GM23248 (cell line): ENCODE measurements around the gene TNFRSF18. TPM values are rescaled to one million over a fixed set of nuclear protein-coding genes. Genes with fewer than 3 reads are reported as not detected.

Source experiments
- DNase-seq: peaks from one replicate; pipeline ENCODE4 v3.0.0-alpha.2; 2015
- H2AFZ ChIP-seq: fragments of 200-600 bp; sonication (generic); 2 replicates; pipeline ENCODE4 v1.6.1; 2016; ENCODE audit warnings: antibody characterized with exemption
- H3F3A ChIP-seq: fragments of 200-600 bp; sonication (generic); 2 replicates; pipeline ENCODE4 v1.6.1; 2016; ENCODE audit warnings: mild to moderate bottlenecking, antibody characterized with exemption, mixed run types; ENCODE audit not compliant: insufficient read depth
- H3K27ac ChIP-seq: fragments of 200-600 bp; sonication (generic); 2 replicates; pipeline ENCODE4 v1.5.1; 2016; ENCODE audit warnings: mild to moderate bottlenecking
- H3K27me3 ChIP-seq: fragments of 200-600 bp; sonication (generic); replicated peaks from 2 replicates; pipeline ENCODE4 v1.6.1; 2016; ENCODE audit warnings: mild to moderate bottlenecking; ENCODE audit not compliant: insufficient read depth
- H3K36me3 ChIP-seq: fragments of 200-600 bp; sonication (generic); 2 replicates; pipeline ENCODE4 v1.6.1; 2016; ENCODE audit warnings: low read depth, mild to moderate bottlenecking
- H3K4me1 ChIP-seq: fragments of 200-600 bp; sonication (generic); 2 replicates; pipeline ENCODE4 v1.6.1; 2016; ENCODE audit warnings: mild to moderate bottlenecking; ENCODE audit not compliant: insufficient read depth
- H3K4me2 ChIP-seq: fragments of 200-600 bp; sonication (generic); one replicate; pipeline ENCODE4 v1.6.1; 2016; ENCODE audit warnings: mild to moderate bottlenecking; ENCODE audit not compliant: unreplicated experiment
- H3K4me3 ChIP-seq: fragments of 200-600 bp; sonication (generic); 2 replicates; pipeline ENCODE4 v1.5.1; 2016; ENCODE audit warnings: mild to moderate bottlenecking
- H3K79me2 ChIP-seq: fragments of 200-600 bp; sonication (generic); 2 replicates; pipeline ENCODE4 v1.6.1; 2016; ENCODE audit warnings: mild to moderate bottlenecking; ENCODE audit not compliant: insufficient read depth
- H3K9ac ChIP-seq: fragments of 200-600 bp; sonication (generic); 2 replicates; pipeline ENCODE4 v1.6.1; 2016; ENCODE audit warnings: mild to moderate bottlenecking
- H3K9me2 ChIP-seq: fragments of 200-600 bp; sonication (generic); 2 replicates; pipeline ENCODE4 v1.6.1; 2016; ENCODE audit warnings: mixed run types, mild to moderate bottlenecking, moderate library complexity; ENCODE audit not compliant: insufficient read depth
- H3K9me3 ChIP-seq: fragments of 200-600 bp; sonication (generic); one replicate; pipeline ENCODE4 v1.6.1; 2017; ENCODE audit warnings: low read depth
- H4K20me1 ChIP-seq: fragments of 200-600 bp; sonication (generic); 2 replicates; pipeline ENCODE4 v1.6.0; 2016; ENCODE audit not compliant: insufficient read depth
- EZH2 ChIP-seq: fragments of 200-600 bp; sonication (generic); IDR thresholded peaks from 2 replicates; pipeline ENCODE4 v1.6.1; 2018; ENCODE audit warnings: antibody characterized with exemption, mild to moderate bottlenecking; ENCODE audit not compliant: insufficient read depth, poor library complexity, severe bottlenecking
- EZH2phosphoT487 ChIP-seq: fragments of 200-600 bp; sonication (generic); IDR thresholded peaks from 2 replicates; pipeline ENCODE4 v1.6.1; 2018; ENCODE audit warnings: antibody characterized with exemption, moderate library complexity, mild to moderate bottlenecking, low read depth; ENCODE audit not compliant: insufficient read depth
- WGBS, 2 experiments: methylation state at CpG; one replicate each; pipeline ENCODE4 v1.1.6; 2015 to 2017; ENCODE audit warnings: low lambda C conversion rate in 2 of 2, low coverage in 1 of 2; ENCODE audit errors: missing lambda C conversion rate in 2 of 2; 5-methylcytosine and 5-hydroxymethylcytosine counted together
- in situ Hi-C: fragments of 300-500 bp; cut with MboI; formaldehyde crosslinking; loops from 2 replicates; pipeline ENCODE4 v1.15.0; 2020
- polyA plus RNA-seq: library from polyadenylated mRNA; unstranded; fragments of >200 nt; fragmentation: Nextera tagmentation; extraction: Ambion mirVana; gene quantifications from 2 replicates; pipeline ENCODE4 v1.2.1, GENCODE V29; 2016
- total RNA-seq: library from RNA; depleted of rRNA; stranded (reverse); fragments of >200 nt; shearing (Covaris generic); gene quantifications from 2 replicates; pipeline ENCODE4 v1.2.3, GENCODE V29; 2014

The TNFRSF18 gene
- total and polyA plus RNA-seq, 2 experiments from 2014 or later = not detected

- Histone ChIP-seq H3K79me2 (peaks cover 24% of the 10 kb centered on the region), H3K9ac (no peak overlapping the region), H3K4me2 (no peak overlapping the region), H3K36me3 (no peaks in the 10 kb centered on the region), H4K20me1 (no peaks in the 10 kb centered on the region), H3K27me3 (no peaks in the 10 kb centered on the region), H3F3A (peaks cover under 1% of the 10 kb centered on the region), H3K9me2 (no peaks in the 10 kb centered on the region), H2AFZ (no peak overlapping the region), H3K4me1 (peaks cover 6% of the 10 kb centered on the region; the same call in 1 of the 2 replicates), H3K4me3 (no peak overlapping the region), H3K9me3 (no peaks in the 10 kb centered on the region), H3K27ac (no peak overlapping the region)
- TF ChIP-seq EZH2 (no peak), EZH2phosphoT487 (no peak)
- DNase-seq = no peak
- 72 to 82% methylated on average over 15 to 19 of the region's 22 CpGs for WGBS, 2 experiments
- in situ Hi-C loops = no loop called here
Observed at GRCh38 chr1:1236176-1236763, 29.9 kb upstream of the TNFRSF18 start.

DNA sequence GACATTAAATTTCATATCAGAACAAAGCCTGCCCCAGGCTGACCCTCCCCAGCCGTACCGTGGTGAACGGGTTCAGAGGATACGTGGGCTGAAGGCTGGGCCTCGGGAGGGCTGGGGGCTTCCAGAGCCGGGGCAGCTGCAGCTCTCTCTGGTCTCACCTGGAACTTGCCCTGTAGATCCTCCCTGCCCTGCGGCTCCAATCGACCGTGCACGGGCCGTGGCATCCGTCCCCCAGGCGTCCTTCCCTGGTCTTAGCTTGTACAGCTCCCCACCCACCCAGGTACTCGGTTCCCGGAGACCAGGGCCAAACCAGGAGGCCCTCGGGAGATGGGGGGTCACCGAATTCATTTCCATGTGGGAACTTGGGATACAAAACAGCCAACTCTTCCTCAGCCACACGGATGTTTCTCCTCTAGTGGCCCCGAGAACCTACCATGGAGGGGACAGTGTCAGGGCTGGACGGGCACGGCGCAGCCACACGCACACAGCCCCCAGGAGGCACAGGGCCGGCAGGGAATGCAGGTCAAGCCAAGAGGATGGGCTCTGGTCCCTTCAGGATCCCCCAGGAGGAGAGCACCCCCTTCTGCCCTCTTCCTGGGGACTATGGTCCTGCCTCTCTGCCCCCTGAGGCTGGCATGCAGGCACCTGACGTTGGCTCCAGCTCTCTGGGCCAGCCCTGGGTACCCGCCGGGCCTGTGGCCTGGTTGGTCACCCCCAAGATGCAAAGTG is 28.8 kb upstream of the TNFRSF18 start:
- TF ChIP-seq EZH2 (no peak), EZH2phosphoT487 (no peak)
- in situ Hi-C loops = no loop called here
- no peaks in the 10 kb centered on the region for H3K9me2 ChIP-seq
- H4K20me1 ChIP-seq = no peaks in the 10 kb centered on the region
- H3K4me3 ChIP-seq = no peak overlapping the region
- WGBS, 2 experiments = 85 to 88% methylated on average over 26 to 27 of the region's 27 CpGs
- peaks cover 35% of the 10 kb centered on the region for H3K79me2 ChIP-seq
- H3K4me1 ChIP-seq = peaks cover 10% of the 10 kb centered on the region
- H3K27me3 ChIP-seq = no peaks in the 10 kb centered on the region
- no peak for DNase-seq
- no peak overlapping the region for H3K4me2 ChIP-seq
- no peaks in the 10 kb centered on the region for H3K36me3 ChIP-seq
- H3K9ac ChIP-seq = no peak overlapping the region
- peaks cover 10% of the 10 kb centered on the region for H3F3A ChIP-seq
- H3K27ac ChIP-seq = no peak overlapping the region
- H2AFZ ChIP-seq = no peak overlapping the region
- no peaks in the 10 kb centered on the region for H3K9me3 ChIP-seq

DNA sequence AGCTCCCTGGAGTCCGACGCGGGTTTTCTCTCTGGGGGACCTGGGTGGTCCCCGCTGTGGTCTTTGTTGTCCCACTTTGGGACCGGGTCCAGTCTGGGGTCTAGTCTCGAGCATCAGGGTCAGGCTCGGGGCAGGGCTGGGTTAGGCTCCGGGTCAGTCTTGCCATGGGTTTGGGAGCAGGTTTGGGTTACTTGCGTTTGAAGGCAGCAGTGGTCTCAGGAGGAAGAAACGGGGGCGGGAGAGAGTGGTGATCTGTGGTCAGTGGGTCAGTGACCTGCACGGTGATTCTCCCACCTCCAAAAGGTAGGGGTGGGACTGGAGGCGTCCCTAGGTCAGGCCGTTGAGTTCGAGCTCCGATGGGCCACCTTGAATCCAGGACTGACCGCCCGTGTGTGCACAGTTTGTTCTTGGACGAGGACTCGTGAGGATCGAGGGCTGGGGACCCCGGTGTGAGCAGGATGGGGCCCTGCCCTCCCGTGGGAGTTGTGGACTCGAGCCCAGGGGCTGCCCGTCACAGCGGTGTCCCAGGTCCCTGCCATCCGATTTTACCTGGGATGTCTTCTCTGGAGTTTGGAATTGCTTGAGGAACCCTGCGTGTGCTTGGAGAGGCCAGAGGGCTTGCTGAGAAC is 27.9 kb upstream of the TNFRSF18 start:
- no peak overlapping the region for H3K9ac ChIP-seq
- no peak for DNase-seq
- no peak overlapping the region for H3K4me3 ChIP-seq
- in situ Hi-C loops = no loop called here
- WGBS, 2 experiments = 91 to 94% methylated on average over 28 of the region's 28 CpGs
- H3K27ac ChIP-seq = no peak overlapping the region
- no peaks in the 10 kb centered on the region for H3K27me3 ChIP-seq
- no peak overlapping the region for H2AFZ ChIP-seq
- no peaks in the 10 kb centered on the region for H3K9me3 ChIP-seq
- H3K79me2 ChIP-seq = peaks cover 44% of the 10 kb centered on the region
- TF ChIP-seq EZH2 = no peak
- TF ChIP-seq EZH2phosphoT487 = no peak
- H3K4me1 ChIP-seq = peaks cover 13% of the 10 kb centered on the region
- no peaks in the 10 kb centered on the region for H3K36me3 ChIP-seq
- H3F3A ChIP-seq = peaks cover 12% of the 10 kb centered on the region
- no peaks in the 10 kb centered on the region for H4K20me1 ChIP-seq
- H3K4me2 ChIP-seq = no peak overlapping the region
- no peaks in the 10 kb centered on the region for H3K9me2 ChIP-seq

- H3F3A ChIP-seq = peaks cover 12% of the 10 kb centered on the region
- H3K27ac ChIP-seq = no peak overlapping the region
- in situ Hi-C loops = no loop called here
- no peak for TF ChIP-seq EZH2phosphoT487
- no peak for TF ChIP-seq EZH2
- peaks cover 51% of the 10 kb centered on the region for H3K79me2 ChIP-seq
- H4K20me1 ChIP-seq = no peaks in the 10 kb centered on the region
- no peaks in the 10 kb centered on the region for H3K27me3 ChIP-seq
- no peak overlapping the region for H2AFZ ChIP-seq
- peaks cover 13% of the 10 kb centered on the region for H3K4me1 ChIP-seq
- no peaks in the 10 kb centered on the region for H3K36me3 ChIP-seq
- no peak for DNase-seq
- 97 to 98% methylated on average over 15 of the region's 15 CpGs for WGBS, 2 experiments
- no peak overlapping the region for H3K4me2 ChIP-seq
- H3K4me3 ChIP-seq = no peak overlapping the region
- no peak overlapping the region for H3K9ac ChIP-seq
- no peaks in the 10 kb centered on the region for H3K9me2 ChIP-seq
- H3K9me3 ChIP-seq = no peaks in the 10 kb centered on the region
Observed at GRCh38 chr1:1233567-1233892, 27.1 kb upstream of the TNFRSF18 start.
